Uterus (tissue), 2 donors: ENCODE data around the gene UNKL.

Source experiments
- CTCF ChIP-seq, 4 experiments: fragments of 200-600 bp in 2 of 4; fragments of 450-650 bp in 2 of 4; sonication (generic) in 2 of 4; IDR thresholded peaks; one replicate each; pipeline ENCODE4 v1.5.1; 2016 to 2019; ENCODE audit warnings: antibody characterized with exemption in 4 of 4, mild to moderate bottlenecking in 2 of 4, moderate library complexity in 1 of 4
- POLR2A ChIP-seq, 2 donors: fragments of 450-650 bp; IDR thresholded peaks; one replicate each; pipeline ENCODE4 v1.6.1; 2016; ENCODE audit warnings: antibody characterized with exemption in 2 of 2, mild to moderate bottlenecking in 1 of 2, moderate library complexity in 1 of 2

- TF ChIP-seq CTCF (IDR thresholded peaks at IDR 0.05) (no peak), POLR2A (IDR thresholded peaks at IDR 0.05) (no peak)
Measured at GRCh38 chr16:1434644-1435592, 20.4 kb upstream of the UNKL start.
